SK-N-SH treated with all-trans-retinoic acid at 6 μM for 48 hours (cell line): ENCODE results near the gene ITPRIPL2.

Experiments used
- ATAC-seq: fragments of 200-7000 bp; cut with Tn5 transposase; 3 replicates; pipeline ENCODE4 v1.9.1; 2020; ENCODE audit warnings: mild to moderate bottlenecking, moderate library complexity
- ARNTL ChIP-seq: fragments of 450-650 bp; formaldehyde crosslinking; IDR thresholded peaks from 2 replicates; pipeline ENCODE4 v1.5.0; 2020; ENCODE audit warnings: low read depth, mild to moderate bottlenecking, moderate library complexity, borderline replicate concordance
- BACH2 ChIP-seq: fragments of 250-450 bp; sonication (Bioruptor Pico); IDR thresholded peaks from 2 replicates; pipeline ENCODE4 v1.9.0; 2021; ENCODE audit warnings: mild to moderate bottlenecking, borderline replicate concordance
- CREB5 ChIP-seq: fragments of 250-450 bp; sonication (Bioruptor Pico); IDR thresholded peaks from 2 replicates; pipeline ENCODE4 v1.5.1; 2020; ENCODE audit warnings: low read depth, mild to moderate bottlenecking, moderate library complexity
- CSDC2 ChIP-seq: fragments of 250-450 bp; sonication (Bioruptor Pico); IDR thresholded peaks from 2 replicates; pipeline ENCODE4 v1.5.0; 2020; ENCODE audit warnings: mild to moderate bottlenecking, moderate library complexity
- CSRNP3 ChIP-seq: fragments of 250-450 bp; sonication (Bioruptor Pico); IDR thresholded peaks from 2 replicates; pipeline ENCODE4 v1.5.1; 2021; ENCODE audit warnings: mild to moderate bottlenecking, moderate library complexity
- GLIS3 ChIP-seq: fragments of 250-450 bp; sonication (Bioruptor Pico); IDR thresholded peaks from 2 replicates; pipeline ENCODE4 v1.5.0; 2020; ENCODE audit warnings: mild to moderate bottlenecking, moderate library complexity
- OSR1 ChIP-seq: fragments of 250-450 bp; sonication (Bioruptor Pico); IDR thresholded peaks from 2 replicates; pipeline ENCODE4 v1.8.0; 2022; ENCODE audit warnings: moderate library complexity, mild to moderate bottlenecking, inconsistent platforms
- POU6F1 ChIP-seq: fragments of 250-450 bp; sonication (Bioruptor Pico); IDR thresholded peaks from 2 replicates; pipeline ENCODE4 v1.8.0; 2021; ENCODE audit warnings: low read depth, mild to moderate bottlenecking, moderate library complexity, borderline replicate concordance
- PPARA ChIP-seq: fragments of 250-450 bp; sonication (Bioruptor Pico); IDR thresholded peaks from 2 replicates; pipeline ENCODE4 v1.5.0; 2020; ENCODE audit warnings: mild to moderate bottlenecking, borderline replicate concordance
- RARB ChIP-seq: fragments of 250-450 bp; sonication (Bioruptor Pico); IDR thresholded peaks from 2 replicates; pipeline ENCODE4 v1.8.0; 2021; ENCODE audit warnings: mild to moderate bottlenecking, moderate library complexity
- SNAI2 ChIP-seq: fragments of 250-450 bp; sonication (Bioruptor Pico); IDR thresholded peaks from 2 replicates; pipeline ENCODE4 v1.5.0; 2020; ENCODE audit warnings: mild to moderate bottlenecking, moderate library complexity
- TOX ChIP-seq: fragments of 250-450 bp; sonication (Bioruptor Pico); IDR thresholded peaks from 2 replicates; pipeline ENCODE4 v1.8.0; 2021; ENCODE audit warnings: mild to moderate bottlenecking, moderate library complexity, borderline replicate concordance
- TSHZ2 ChIP-seq: fragments of 250-450 bp; sonication (Bioruptor Pico); IDR thresholded peaks from 2 replicates; pipeline ENCODE4 v1.5.0; 2020; ENCODE audit warnings: mild to moderate bottlenecking, moderate library complexity
- ZC3H10 ChIP-seq: fragments of 250-450 bp; sonication (Bioruptor Pico); IDR thresholded peaks from 2 replicates; pipeline ENCODE4 v1.5.1; 2021; ENCODE audit warnings: mild to moderate bottlenecking, moderate library complexity
- ZFP3 ChIP-seq: fragments of 250-450 bp; sonication (Bioruptor Pico); IDR thresholded peaks from 2 replicates; pipeline ENCODE4 v1.5.0; 2020; ENCODE audit warnings: mild to moderate bottlenecking, moderate library complexity
- ZFP30 ChIP-seq: fragments of 450-650 bp; formaldehyde crosslinking; IDR thresholded peaks from 2 replicates; pipeline ENCODE4 v1.5.0; 2022; ENCODE audit warnings: mild to moderate bottlenecking, moderate library complexity
- ZNF565 ChIP-seq: fragments of 450-650 bp; formaldehyde crosslinking; conservative IDR thresholded peaks from 2 replicates; pipeline ENCODE4 v1.5.0; 2020; ENCODE audit warnings: low read depth, mild to moderate bottlenecking, moderate library complexity
- ZNF70 ChIP-seq: fragments of 450-650 bp; formaldehyde crosslinking; IDR thresholded peaks from 2 replicates; pipeline ENCODE4 v1.5.0; 2020; ENCODE audit warnings: mild to moderate bottlenecking, moderate library complexity
- ZNF8 ChIP-seq: fragments of 450-650 bp; formaldehyde crosslinking; IDR thresholded peaks from 2 replicates; pipeline ENCODE4 v1.5.0; 2020; ENCODE audit warnings: mild to moderate bottlenecking, moderate library complexity

Gene ITPRIPL2

GRCh38 chr16:19094542-19095365 is 19.0 kb upstream of the ITPRIPL2 start:
- no peak for ATAC-seq
- TF ChIP-seq BACH2 (CRISPR knock-in tag) (no peak), ARNTL (CRISPR knock-in tag) (no peak), PPARA (no peak), ZNF8 (CRISPR knock-in tag) (no peak), OSR1 (no peak), CREB5 (CRISPR knock-in tag) (no peak), TSHZ2 (no peak), ZFP3 (CRISPR knock-in tag) (no peak), ZFP30 (CRISPR knock-in tag) (no peak)

GRCh38 chr16:19095654-19096053 is 18.1 kb upstream of the ITPRIPL2 start:
- no peak for TF ChIP-seq TOX (CRISPR knock-in tag)
- no peak for TF ChIP-seq SNAI2 (CRISPR knock-in tag)
- TF ChIP-seq CSDC2: no peak
- TF ChIP-seq POU6F1 (CRISPR knock-in tag): no peak
- no peak for TF ChIP-seq ZNF565 (CRISPR knock-in tag)
- ATAC-seq: no peak

GRCh38 chr16:19098173-19098572 is 15.6 kb upstream of the ITPRIPL2 start:
- no peak for ATAC-seq

GRCh38 chr16:19102187-19102872 is 11.4 kb upstream of the ITPRIPL2 start:
- ATAC-seq: no peak

More at GRCh38 chr16:19098173-19098572, 15.6 kb upstream of the ITPRIPL2 start:
- no peak for TF ChIP-seq POU6F1 (CRISPR knock-in tag)
- TF ChIP-seq ZNF8 (CRISPR knock-in tag): no peak
- no peak for TF ChIP-seq ZNF70 (CRISPR knock-in tag)
- no peak for TF ChIP-seq ARNTL (CRISPR knock-in tag)
- no peak for TF ChIP-seq GLIS3 (CRISPR knock-in tag)

GRCh38 chr16:19104607-19105006 is 9.2 kb upstream of the ITPRIPL2 start:
- no peak for ATAC-seq
- TF ChIP-seq CSRNP3 (CRISPR knock-in tag) (no peak), RARB (no peak)
- TF ChIP-seq, all 23 proteins: peak for 0

More at GRCh38 chr16:19102187-19102872, 11.4 kb upstream of the ITPRIPL2 start:
- TF ChIP-seq PPARA: no peak
- TF ChIP-seq ZNF565 (CRISPR knock-in tag): no peak
- no peak for TF ChIP-seq ZC3H10
- TF ChIP-seq ZNF70 (CRISPR knock-in tag): no peak
